HEK293 (cell line): ENCODE measurements around the gene PLEKHA5.

Experiments used
- CTCF ChIA-PET: fragments of 350-600 bp; formaldehyde crosslinking; extraction: SDS; loops from one replicate; lab custom pipeline; 2021; ENCODE audit warnings: antibody characterized with exemption; lab: Yijun Ruan, JAX
- POLR2A ChIA-PET: fragments of 300-600 bp; formaldehyde crosslinking; extraction: SDS; loops from one replicate; lab custom pipeline; 2020; ENCODE audit warnings: antibody characterized with exemption, inconsistent platforms; lab: Yijun Ruan, JAX
- H3K27ac ChIP-seq: fragments of 200-500 bp; sonication (Bioruptor generic); 2 replicates; pipeline ENCODE4 v1.5.1; 2014; ENCODE audit warnings: low read depth, low read length, control low read depth, inconsistent platforms; ENCODE audit errors: extremely low read depth
- H3K36me3 ChIP-seq, 2 experiments: fragments of 200-500 bp in 1 of 2; sonication (Bioruptor generic) in 1 of 2; 1 replicate in 1 of 2; 2 replicates in 1 of 2; pipeline ENCODE4 v1.5.1; 2014 to 2017; ENCODE audit warnings: inconsistent platforms in 2 of 2, low read length in 2 of 2; ENCODE audit not compliant: control insufficient read depth in 2 of 2, insufficient read depth in 1 of 2
- H3K4me1 ChIP-seq: fragments of 200-500 bp; sonication (Bioruptor generic); 2 replicates; pipeline ENCODE4 v1.5.1; 2014; ENCODE audit warnings: mild to moderate bottlenecking, low read length, inconsistent platforms; ENCODE audit not compliant: control insufficient read depth, insufficient read depth
- H3K4me3 ChIP-seq: 2 replicates; pipeline ENCODE4 v1.5.1; 2011; ENCODE audit warnings: low read depth, mild to moderate bottlenecking, control low read depth, low read length, moderate library complexity
- H3K9me3 ChIP-seq: fragments of 200-500 bp; sonication (Bioruptor generic); 2 replicates; pipeline ENCODE4 v1.5.1; 2014; ENCODE audit warnings: low read depth, low read length, inconsistent platforms; ENCODE audit not compliant: control insufficient read depth, insufficient read depth
- ATF2 ChIP-seq: fragments of 450-650 bp; formaldehyde crosslinking; IDR thresholded peaks from 2 replicates; pipeline ENCODE4 v1.5.1; 2016; ENCODE audit warnings: missing biosample characterization, missing genetic modification characterization, low read depth
- FEZF1 ChIP-seq: fragments of 450-650 bp; formaldehyde crosslinking; IDR thresholded peaks from 2 replicates; pipeline ENCODE4 v1.5.1; 2016; ENCODE audit warnings: missing biosample characterization, missing genetic modification characterization
- KLF16 ChIP-seq: fragments of 450-650 bp; formaldehyde crosslinking; IDR thresholded peaks from 2 replicates; pipeline ENCODE4 v1.5.1; 2017; ENCODE audit warnings: missing biosample characterization, missing genetic modification characterization
- SCRT2 ChIP-seq: fragments of 450-650 bp; formaldehyde crosslinking; IDR thresholded peaks from 2 replicates; pipeline ENCODE4 v1.5.1; 2016; ENCODE audit warnings: missing biosample characterization, missing genetic modification characterization
- SP3 ChIP-seq: fragments of 450-650 bp; formaldehyde crosslinking; IDR thresholded peaks from 2 replicates; pipeline ENCODE4 v1.5.1; 2016; ENCODE audit warnings: missing biosample characterization, missing genetic modification characterization
- TRIM28 ChIP-seq: IDR thresholded peaks from 2 replicates; pipeline ENCODE4 v1.6.1; 2011; ENCODE audit warnings: low read length, control low read depth, borderline replicate concordance
- ZFP41 ChIP-seq: fragments of 450-650 bp; formaldehyde crosslinking; IDR thresholded peaks from 2 replicates; pipeline ENCODE4 v1.5.1; 2016; ENCODE audit warnings: missing biosample characterization, missing genetic modification characterization, borderline replicate concordance
- ZIC2 ChIP-seq: fragments of 450-650 bp; formaldehyde crosslinking; IDR thresholded peaks from 2 replicates; pipeline ENCODE4 v1.5.1; 2016; ENCODE audit warnings: missing biosample characterization, missing genetic modification characterization
- ZNF114 ChIP-seq: fragments of 450-650 bp; formaldehyde crosslinking; IDR thresholded peaks from 2 replicates; pipeline ENCODE4 v1.5.0; 2017; ENCODE audit warnings: missing biosample characterization, missing genetic modification characterization
- ZNF157 ChIP-seq: fragments of 450-650 bp; formaldehyde crosslinking; IDR thresholded peaks from 2 replicates; pipeline ENCODE4 v1.5.1; 2016; ENCODE audit warnings: missing biosample characterization, missing genetic modification characterization
- ZNF214 ChIP-seq: fragments of 450-650 bp; formaldehyde crosslinking; IDR thresholded peaks from 2 replicates; pipeline ENCODE4 v1.5.1; 2017; ENCODE audit warnings: missing biosample characterization, mild to moderate bottlenecking, missing genetic modification characterization, borderline replicate concordance
- ZNF221 ChIP-seq: fragments of 450-650 bp; formaldehyde crosslinking; IDR thresholded peaks from 2 replicates; pipeline ENCODE4 v1.5.1; 2017; ENCODE audit warnings: missing biosample characterization, missing genetic modification characterization, borderline replicate concordance
- ZNF341 ChIP-seq: fragments of 450-650 bp; formaldehyde crosslinking; IDR thresholded peaks from 2 replicates; pipeline ENCODE4; 2016; ENCODE audit warnings: low read depth, missing biosample characterization, missing genetic modification characterization
- ZNF362 ChIP-seq: fragments of 450-650 bp; formaldehyde crosslinking; IDR thresholded peaks from 2 replicates; pipeline ENCODE4 v1.5.1; 2016; ENCODE audit warnings: missing biosample characterization, missing genetic modification characterization
- ZNF501 ChIP-seq: fragments of 450-650 bp; formaldehyde crosslinking; IDR thresholded peaks from 2 replicates; pipeline ENCODE4 v1.5.1; 2016; ENCODE audit warnings: missing biosample characterization, missing genetic modification characterization
- ZNF510 ChIP-seq: fragments of 450-650 bp; formaldehyde crosslinking; IDR thresholded peaks from 2 replicates; pipeline ENCODE4 v1.5.1; 2018; ENCODE audit warnings: mild to moderate bottlenecking, missing genetic modification characterization, missing biosample characterization; ENCODE audit not compliant: insufficient replicate concordance
- ZNF514 ChIP-seq: fragments of 450-650 bp; formaldehyde crosslinking; IDR thresholded peaks from 2 replicates; pipeline ENCODE4 v1.5.1; 2016; ENCODE audit warnings: missing biosample characterization, missing genetic modification characterization
- ZNF530 ChIP-seq: fragments of 450-650 bp; formaldehyde crosslinking; IDR thresholded peaks from 2 replicates; pipeline ENCODE4 v1.5.1; 2016; ENCODE audit warnings: low read depth, missing biosample characterization, missing genetic modification characterization
- ZNF600 ChIP-seq: fragments of 450-650 bp; formaldehyde crosslinking; IDR thresholded peaks from 2 replicates; pipeline ENCODE4 v1.5.1; 2016; ENCODE audit warnings: missing biosample characterization, missing genetic modification characterization
- ZNF626 ChIP-seq: fragments of 450-650 bp; sonication (Bioruptor Pico); formaldehyde crosslinking; IDR thresholded peaks from 2 replicates; pipeline ENCODE4 v1.5.1; 2018; ENCODE audit warnings: missing biosample characterization, missing genetic modification characterization, inconsistent platforms
- ZNF629 ChIP-seq: fragments of 450-650 bp; formaldehyde crosslinking; IDR thresholded peaks from 2 replicates; pipeline ENCODE4 v1.5.1; 2017; ENCODE audit warnings: missing biosample characterization, missing genetic modification characterization
- ZNF639 ChIP-seq: fragments of 450-650 bp; formaldehyde crosslinking; IDR thresholded peaks from 2 replicates; pipeline ENCODE4 v1.5.1; 2016; ENCODE audit warnings: missing biosample characterization, missing genetic modification characterization
- ZNF645 ChIP-seq: fragments of 450-650 bp; formaldehyde crosslinking; IDR thresholded peaks from 2 replicates; pipeline ENCODE4; 2016; ENCODE audit warnings: missing biosample characterization, missing genetic modification characterization
- ZNF701 ChIP-seq: fragments of 450-650 bp; formaldehyde crosslinking; IDR thresholded peaks from 2 replicates; pipeline ENCODE4 v1.5.1; 2016; ENCODE audit warnings: missing biosample characterization, missing genetic modification characterization
- ZNF792 ChIP-seq: fragments of 450-650 bp; formaldehyde crosslinking; IDR thresholded peaks from 2 replicates; pipeline ENCODE4 v1.5.1; 2016; ENCODE audit warnings: missing biosample characterization, missing genetic modification characterization
- ZSCAN18 ChIP-seq: fragments of 450-650 bp; formaldehyde crosslinking; IDR thresholded peaks from 2 replicates; pipeline ENCODE4 v1.5.1; 2016; ENCODE audit warnings: missing biosample characterization, missing genetic modification characterization

PLEKHA5 gene

GRCh38 chr12:19236656-19237055, 107.1 kb downstream of the PLEKHA5 start (continued):
- no peak for TF ChIP-seq ZNF114 (tag by site-specific recombination)
- no peak for TF ChIP-seq ZNF214 (tag by site-specific recombination)
- TF ChIP-seq ZNF530 (tag by site-specific recombination) = no peak
- no peak for TF ChIP-seq ZNF626 (tag by site-specific recombination)
- TF ChIP-seq ZNF600 (tag by site-specific recombination) = no peak
- no peak for TF ChIP-seq TRIM28
- peak; percentile 85 for TF ChIP-seq ZNF629

GRCh38 chr12:19238540-19238939, 109.0 kb downstream of the PLEKHA5 start:
- H3K9me3 ChIP-seq = no peaks in the 10 kb centered on the region
- ChIA-PET CTCF (no interaction called here), POLR2A (no interaction called here)
- peaks cover 22% of the 10 kb centered on the region for H3K4me1 ChIP-seq
- H3K27ac ChIP-seq = no peak overlapping the region
- TF ChIP-seq ATF2 (tag by site-specific recombination) (peak; percentile 53; the same call in 1 of the 2 replicates), ZNF645 (no peak)
- no peaks in the 10 kb centered on the region for H3K36me3 ChIP-seq
- H3K4me3 ChIP-seq = no peak overlapping the region

- H3K36me3 ChIP-seq = no peaks in the 10 kb centered on the region
- H3K4me3 ChIP-seq = no peak overlapping the region
- ChIA-PET POLR2A (no interaction called here), CTCF (no interaction called here)
- no peak overlapping the region for H3K27ac ChIP-seq
- H3K4me1 ChIP-seq = peaks cover 16% of the 10 kb centered on the region
- no peaks in the 10 kb centered on the region for H3K9me3 ChIP-seq
- no peak for TF ChIP-seq ZNF639 (tag by site-specific recombination)
- TF ChIP-seq KLF16 (tag by site-specific recombination) = no peak
- TF ChIP-seq TRIM28 = no peak
- no peak for TF ChIP-seq ZIC2 (tag by site-specific recombination)
- TF ChIP-seq ZNF341 (tag by site-specific recombination) = no peak
- TF ChIP-seq ZNF510 (tag by site-specific recombination) = no peak
- TF ChIP-seq SCRT2 (tag by site-specific recombination) = peak; percentile 64
Observed at GRCh38 chr12:19239102-19239501, 109.6 kb downstream of the PLEKHA5 start.

- ChIA-PET POLR2A (no interaction called here), CTCF (no interaction called here)
- Histone ChIP-seq H3K9me3 (no peaks in the 10 kb centered on the region), H3K4me3 (no peak overlapping the region), H3K36me3 (no peaks in the 10 kb centered on the region), H3K4me1 (peaks cover 11% of the 10 kb centered on the region), H3K27ac (no peak overlapping the region)
- TF ChIP-seq SP3 (tag by site-specific recombination) (no peak), ZNF501 (tag by site-specific recombination) (no peak), FEZF1 (tag by site-specific recombination) (no peak), ZNF157 (no peak), ZNF362 (no peak), ZSCAN18 (tag by site-specific recombination) (no peak), ZNF701 (tag by site-specific recombination) (no peak), ZNF792 (tag by site-specific recombination) (no peak), ZFP41 (no peak), ZNF221 (tag by site-specific recombination) (no peak), ZNF514 (no peak)
Observed at GRCh38 chr12:19239616-19240234, 110.2 kb downstream of the PLEKHA5 start.
